Brain microvascular endothelial cell (primary cell): Measurements from ENCODE around the gene ZC3H12D.

Experiments
- DNase-seq: peaks from one replicate; pipeline ENCODE4 v3.0.0-alpha.2; 2020
- H3K27ac ChIP-seq: fragments of 250-450 bp; sonication (Bioruptor Pico); 2 replicates; pipeline ENCODE4 v1.5.1; 2020; ENCODE audit warnings: mild to moderate bottlenecking, moderate library complexity
- H3K27me3 ChIP-seq: fragments of 250-450 bp; sonication (Bioruptor Pico); replicated peaks from 2 replicates; pipeline ENCODE4 v1.5.1; 2020; ENCODE audit warnings: mild to moderate bottlenecking
- H3K36me3 ChIP-seq: fragments of 250-450 bp; sonication (Bioruptor Pico); replicated peaks from 2 replicates; pipeline ENCODE4 v1.5.1; 2020; ENCODE audit warnings: mild to moderate bottlenecking
- H3K4me3 ChIP-seq: 2 replicates; pipeline ENCODE4 v1.5.1; 2011; ENCODE audit warnings: low read depth, mild to moderate bottlenecking, control low read depth, low read length, moderate library complexity
- in situ Hi-C: cut with HindIII; loops from 2 replicates; pipeline ENCODE4 v1.10.0; 2017; ENCODE audit warnings: low sequenced_read_pairs, low pct_ligation_motif_present
- TF ChIP-seq, protein P1 (sequence below): IDR thresholded peaks from 2 replicates; pipeline ENCODE4 v1.5.1; 2011; ENCODE audit warnings: low read depth, mild to moderate bottlenecking, moderate library complexity, low read length, control low read depth, inconsistent platforms; ENCODE audit errors: missing control alignments

The ZC3H12D gene

DNA sequence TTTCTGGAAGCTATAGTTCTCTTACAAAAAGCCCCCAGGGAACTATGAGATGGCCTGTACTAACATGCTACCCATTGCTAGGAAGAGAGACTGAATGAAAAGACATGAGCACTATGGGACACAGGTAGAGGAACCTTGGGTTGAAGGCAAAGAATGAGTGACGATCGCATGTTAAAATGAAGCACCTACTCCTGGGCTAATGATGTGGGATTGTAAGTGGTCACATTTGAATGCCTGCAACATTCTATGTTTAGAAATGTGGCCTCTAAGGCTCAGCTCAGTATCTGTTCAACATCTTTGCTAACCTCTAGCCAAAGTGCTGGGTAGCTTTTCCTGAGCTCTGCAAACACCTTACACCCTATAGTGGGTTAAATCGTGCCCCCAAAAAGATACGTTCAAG lies 5.2 kb upstream of the ZC3H12D start:
- in situ Hi-C loops = no loop called here

DNA sequence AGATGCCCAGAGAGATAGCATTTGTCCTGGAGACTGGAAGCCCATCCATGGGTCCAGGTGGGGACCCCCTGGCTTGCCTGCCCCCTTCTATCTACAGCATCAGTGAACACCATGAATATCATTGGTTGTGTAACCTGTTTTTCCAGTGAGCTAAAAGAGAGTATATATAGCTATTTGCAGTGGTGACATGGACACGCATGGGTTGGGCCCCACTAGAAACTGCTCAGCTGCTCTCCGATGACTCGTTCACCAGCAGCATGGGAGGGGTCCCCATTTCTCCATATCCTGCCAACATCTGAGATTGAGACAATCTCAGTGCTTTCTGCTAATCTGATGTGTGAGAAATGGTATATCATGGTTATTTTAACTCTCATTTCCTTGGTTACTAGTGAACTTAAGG lies 4.0 kb upstream of the ZC3H12D start:
- Histone ChIP-seq H3K27ac (no peak overlapping the region), H3K27me3 (no peaks in the 10 kb centered on the region), H3K4me3 (no peak overlapping the region), H3K36me3 (no peaks in the 10 kb centered on the region)
- TF ChIP-seq, protein P1, sequence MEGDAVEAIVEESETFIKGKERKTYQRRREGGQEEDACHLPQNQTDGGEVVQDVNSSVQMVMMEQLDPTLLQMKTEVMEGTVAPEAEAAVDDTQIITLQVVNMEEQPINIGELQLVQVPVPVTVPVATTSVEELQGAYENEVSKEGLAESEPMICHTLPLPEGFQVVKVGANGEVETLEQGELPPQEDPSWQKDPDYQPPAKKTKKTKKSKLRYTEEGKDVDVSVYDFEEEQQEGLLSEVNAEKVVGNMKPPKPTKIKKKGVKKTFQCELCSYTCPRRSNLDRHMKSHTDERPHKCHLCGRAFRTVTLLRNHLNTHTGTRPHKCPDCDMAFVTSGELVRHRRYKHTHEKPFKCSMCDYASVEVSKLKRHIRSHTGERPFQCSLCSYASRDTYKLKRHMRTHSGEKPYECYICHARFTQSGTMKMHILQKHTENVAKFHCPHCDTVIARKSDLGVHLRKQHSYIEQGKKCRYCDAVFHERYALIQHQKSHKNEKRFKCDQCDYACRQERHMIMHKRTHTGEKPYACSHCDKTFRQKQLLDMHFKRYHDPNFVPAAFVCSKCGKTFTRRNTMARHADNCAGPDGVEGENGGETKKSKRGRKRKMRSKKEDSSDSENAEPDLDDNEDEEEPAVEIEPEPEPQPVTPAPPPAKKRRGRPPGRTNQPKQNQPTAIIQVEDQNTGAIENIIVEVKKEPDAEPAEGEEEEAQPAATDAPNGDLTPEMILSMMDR = no peak
- no peak for DNase-seq
- in situ Hi-C loops = no loop called here

More for the DNA sequence above, 5.2 kb upstream of the ZC3H12D start:
- Histone ChIP-seq H3K27ac (no peak overlapping the region), H3K36me3 (no peaks in the 10 kb centered on the region), H3K27me3 (no peaks in the 10 kb centered on the region), H3K4me3 (no peak overlapping the region)
- DNase-seq = no peak
- TF ChIP-seq, protein P1 = no peak

- TF ChIP-seq, protein P1 = no peak
- Histone ChIP-seq H3K36me3 (no peaks in the 10 kb centered on the region), H3K27me3 (no peaks in the 10 kb centered on the region), H3K4me3 (no peak overlapping the region), H3K27ac (no peak overlapping the region)
- DNase-seq = no peak
- in situ Hi-C loops = no loop called here
Measured at GRCh38 chr6:149487316-149487715, 2.5 kb upstream of the ZC3H12D start.

GRCh38 chr6:149483849-149484655 lies 762 bp downstream of the ZC3H12D start:
- TF ChIP-seq, protein P1 = no peak
- H3K27ac ChIP-seq = no peak overlapping the region
- in situ Hi-C loops = no loop called here
- DNase-seq = no peak
- H3K4me3 ChIP-seq = no peak overlapping the region
- no peaks in the 10 kb centered on the region for H3K27me3 ChIP-seq
- no peaks in the 10 kb centered on the region for H3K36me3 ChIP-seq

DNA sequence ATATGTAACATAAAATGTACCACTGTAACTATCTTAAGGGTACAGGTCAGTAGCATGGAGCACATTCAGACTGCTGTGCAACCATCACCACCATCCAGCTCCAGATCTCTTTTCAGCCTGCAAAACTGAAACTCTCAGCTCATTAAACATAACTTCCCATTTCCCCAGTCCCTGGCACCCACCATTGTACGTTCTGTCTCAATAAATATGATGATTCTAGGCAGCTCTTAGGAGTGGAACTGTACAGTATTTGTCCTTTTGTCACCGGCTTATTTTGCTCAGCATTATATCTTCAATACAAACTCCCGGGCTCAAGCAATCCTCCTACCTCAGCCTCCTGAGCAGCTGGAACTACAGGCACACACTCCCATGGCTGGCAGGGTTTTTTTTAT lies 1.5 kb downstream of the ZC3H12D start:
- no peak overlapping the region for H3K4me3 ChIP-seq
- H3K27me3 ChIP-seq = no peaks in the 10 kb centered on the region
- H3K36me3 ChIP-seq = no peaks in the 10 kb centered on the region
- DNase-seq = no peak
- no peak overlapping the region for H3K27ac ChIP-seq
- TF ChIP-seq, protein P1 = no peak
- in situ Hi-C loops = no loop called here
